ENCODE data around the gene SERP2.

The SERP2 gene

GRCh38 chr13:44355621-44356020 is 18.0 kb upstream of the SERP2 start:
- no peak for DNase-seq (ENCODE audit: low read depth in 2 of 2)

- no peak for DNase-seq (ENCODE audit: low read depth in 2 of 2)
Observed at GRCh38 chr13:44359983-44360375, 13.6 kb upstream of the SERP2 start.

GRCh38 chr13:44362394-44363040 is 11.1 kb upstream of the SERP2 start:
- no peak for DNase-seq (ENCODE audit: low read depth in 2 of 2)

GRCh38 chr13:44363631-44364344 is 9.8 kb upstream of the SERP2 start:
- no peak for DNase-seq (ENCODE audit: low read depth in 2 of 2)

DNA sequence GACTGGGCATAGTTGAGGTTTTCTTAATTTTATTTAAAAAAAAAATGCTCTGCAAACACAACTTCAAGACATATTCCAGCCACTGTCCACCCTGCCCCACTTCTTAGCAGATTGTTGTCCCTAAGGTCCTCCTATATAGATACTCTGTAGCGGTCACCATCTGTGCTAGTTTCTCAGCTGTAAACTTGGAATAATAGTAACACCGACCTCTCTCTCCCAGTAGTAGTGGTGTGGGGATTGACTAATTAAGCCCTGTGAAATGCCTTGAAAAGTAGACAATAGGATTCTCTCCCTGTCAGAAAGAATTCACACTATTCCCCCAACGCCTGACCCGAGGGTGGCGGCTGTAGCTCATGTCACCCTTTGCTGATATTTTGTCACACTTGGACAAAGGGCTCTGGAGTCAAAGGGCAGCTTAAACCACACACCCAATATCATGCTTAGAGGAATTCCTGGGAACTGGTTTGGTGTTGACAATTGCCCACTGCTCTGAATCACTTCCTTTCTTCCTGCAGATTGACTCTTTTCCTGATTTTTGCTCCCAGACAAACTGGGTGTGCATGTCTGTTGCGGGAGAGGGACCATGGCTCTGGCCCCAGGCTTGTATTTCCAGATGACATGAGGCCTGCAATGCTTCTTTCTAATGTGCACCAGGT is 9.2 kb upstream of the SERP2 start:
- no peak for DNase-seq (ENCODE audit: low read depth in 2 of 2)

- no peak for DNase-seq (ENCODE audit: low read depth in 2 of 2)
Observed at GRCh38 chr13:44365008-44365407, 8.6 kb upstream of the SERP2 start.

- DNase-seq (ENCODE audit: low read depth in 2 of 2), result no peak
Observed at GRCh38 chr13:44365899-44366298, 7.7 kb upstream of the SERP2 start.

GRCh38 chr13:44368062-44368591 is 5.5 kb upstream of the SERP2 start:
- no peak for DNase-seq (ENCODE audit: low read depth in 2 of 2)

- DNase-seq (ENCODE audit: low read depth in 2 of 2), result no peak
Observed at GRCh38 chr13:44368599-44369368, 4.8 kb upstream of the SERP2 start.

- no peak for DNase-seq (ENCODE audit: low read depth in 2 of 2)
Observed at GRCh38 chr13:44371421-44371820, 2.2 kb upstream of the SERP2 start.

- DNase-seq (ENCODE audit: low read depth in 2 of 2), result no peak
Observed at GRCh38 chr13:44373247-44373600, 400 bp upstream of the SERP2 start.

DNA sequence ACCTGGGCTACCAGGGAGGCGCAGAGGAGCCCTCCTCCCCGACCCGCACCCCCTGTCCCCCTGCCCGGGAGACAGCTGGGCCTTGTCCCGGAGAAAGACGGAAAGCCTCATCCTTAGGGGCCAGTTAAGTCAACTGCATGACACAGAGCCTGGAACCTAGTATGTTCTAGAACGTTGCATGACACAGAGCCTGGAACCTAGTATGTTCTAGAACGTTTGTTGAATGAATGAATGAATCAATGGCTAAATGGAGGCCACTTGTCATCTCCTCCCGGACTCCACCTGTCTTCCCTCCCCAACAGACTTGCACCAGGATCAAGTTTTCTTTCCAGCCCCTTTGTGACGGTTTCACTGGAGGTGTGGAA is 706 bp downstream of the SERP2 start:
- no peak for DNase-seq (ENCODE audit: low read depth in 2 of 2)

- DNase-seq (ENCODE audit: low read depth in 2 of 2), result no peak
Observed at GRCh38 chr13:44378277-44378676, 4.7 kb downstream of the SERP2 start.

DNA sequence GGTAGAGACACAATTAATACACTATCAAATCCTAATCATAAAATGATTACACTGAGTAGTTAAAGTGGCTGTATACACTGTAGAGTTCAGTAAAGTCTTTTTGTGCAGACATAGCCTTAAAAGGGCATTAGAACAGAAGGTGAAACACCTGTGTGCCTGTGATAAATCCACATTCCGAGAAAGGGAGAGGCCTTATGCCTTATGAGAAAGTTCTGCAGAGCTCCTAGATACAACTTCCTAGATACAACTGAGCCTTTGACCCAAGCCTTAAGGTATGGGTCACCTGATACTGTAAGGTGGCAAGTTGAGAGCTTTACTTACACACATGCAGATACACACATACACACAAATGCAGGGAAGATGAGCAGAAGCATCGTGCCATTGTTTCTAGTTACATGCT is 6.3 kb downstream of the SERP2 start:
- DNase-seq (ENCODE audit: low read depth in 2 of 2), result no peak

DNA sequence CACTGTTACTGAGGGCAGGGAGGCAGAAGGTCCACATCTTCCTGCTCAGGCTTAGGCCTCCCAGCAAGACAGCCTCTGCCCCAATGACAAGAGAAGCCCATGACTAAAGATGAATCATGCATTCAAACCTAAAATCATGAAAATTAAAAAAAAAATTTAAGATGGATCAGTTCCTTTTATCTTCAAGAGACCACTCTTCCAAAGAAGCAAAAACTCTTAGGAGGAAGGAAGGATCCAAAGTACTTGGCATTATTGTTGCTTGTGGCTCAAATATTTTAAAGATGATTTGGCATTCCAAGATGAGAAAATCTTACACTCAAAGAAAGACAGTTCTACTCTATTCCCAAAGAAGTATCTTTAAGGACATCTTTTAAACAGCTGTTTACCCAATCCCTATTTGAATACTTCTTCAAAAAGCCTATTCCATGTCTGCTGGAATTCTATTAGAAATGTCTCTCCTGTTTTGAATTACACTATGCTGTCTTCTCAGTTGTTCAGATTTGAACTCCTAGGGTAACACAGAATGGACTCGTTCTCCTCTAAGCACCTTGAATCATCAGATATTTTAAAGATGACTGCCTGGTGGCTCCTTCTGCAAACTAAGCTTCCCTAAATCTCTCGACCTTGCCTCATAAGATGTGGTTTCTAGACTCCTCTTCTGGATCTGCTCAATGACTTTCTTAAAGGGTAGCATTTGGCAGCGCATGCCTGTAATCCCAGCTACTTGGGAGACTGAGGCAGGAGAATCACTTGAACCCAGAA is 7.0 kb downstream of the SERP2 start:
- no peak for DNase-seq (ENCODE audit: low read depth in 2 of 2)

- no peak for DNase-seq (ENCODE audit: low read depth in 2 of 2)
Observed at GRCh38 chr13:44382635-44383145, 9.1 kb downstream of the SERP2 start.

- DNase-seq (ENCODE audit: low read depth in 2 of 2), result no peak
Observed at GRCh38 chr13:44383945-44384344, 10.3 kb downstream of the SERP2 start.

- no peak for DNase-seq (ENCODE audit: low read depth in 2 of 2)
Observed at GRCh38 chr13:44384778-44385177, 11.2 kb downstream of the SERP2 start.

DNA sequence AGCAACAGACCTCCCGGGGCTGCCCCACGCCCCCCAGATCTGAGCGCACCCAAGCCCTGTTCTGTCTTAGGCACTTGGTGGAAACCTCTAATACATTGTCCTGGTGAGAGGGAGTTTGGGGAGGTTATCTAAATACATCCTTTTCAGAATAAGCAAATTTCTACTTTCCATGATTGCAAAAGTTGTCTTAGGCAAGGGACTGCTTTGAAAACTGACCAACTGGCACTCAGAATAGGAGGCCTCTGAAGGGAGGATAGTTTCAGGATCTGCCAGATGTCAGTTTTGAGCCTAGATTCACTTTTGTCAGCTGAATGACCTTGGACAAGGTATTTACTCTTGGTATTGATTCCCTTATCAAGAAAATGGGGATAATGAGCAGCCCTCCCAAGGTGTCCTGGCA is 11.8 kb downstream of the SERP2 start:
- no peak for DNase-seq (ENCODE audit: low read depth in 2 of 2)

GRCh38 chr13:44385847-44386246 is 12.2 kb downstream of the SERP2 start:
- DNase-seq (ENCODE audit: low read depth in 2 of 2), result no peak

- no peak for DNase-seq (ENCODE audit: low read depth in 2 of 2)
Observed at GRCh38 chr13:44386913-44387556, 13.4 kb downstream of the SERP2 start.

All from stimulated activated CD8-positive, alpha-beta memory T cell treated with anti-CD3 and anti-CD28 coated beads, Interleukin-15, amount 100 ng/mL, for 48 hours (primary cell).